ENCODE results near the gene FER.

GRCh38 chr5:108820983-108821382, 73.3 kb downstream of the FER start:
- TF ChIP-seq EZH2phosphoT487 (IDR thresholded peaks at IDR 0.05; ENCODE audit: borderline replicate concordance, low read length) = no peak
- TF ChIP-seq CTCF (IDR thresholded peaks at IDR 0.05; ENCODE audit: low read depth, low read length, poor library complexity, severe bottlenecking) = no peak
